Right lobe of liver (tissue), 6 donors: ENCODE measurements around the gene GJA10. TPM values are rescaled to one million over a fixed set of nuclear protein-coding genes. Genes with fewer than 3 reads are reported as not detected.

Experiments used
- ATAC-seq, 4 donors: fragments of 200-7000 bp; cut with Tn5 transposase; one replicate each; pipeline ENCODE4 v1.9.1; 2020; ENCODE audit warnings: mild to moderate bottlenecking in 4 of 4, moderate library complexity in 4 of 4
- DNase-seq, 3 donors: peaks; one replicate each; pipeline ENCODE4 v3.0.0-alpha.2; 2020
- H3K27ac ChIP-seq, 3 donors: fragments of 200-600 bp; one replicate each; pipeline ENCODE4 v1.8.0; 2022
- H3K27me3 ChIP-seq, 2 donors: fragments of 200-600 bp; one replicate each; pipeline ENCODE4 v1.8.0; 2022
- H3K36me3 ChIP-seq, 4 donors: fragments of 200-600 bp; sonication (generic) in 1 of 4; one replicate each; pipeline versions ENCODE4 v1.5.1 to v1.8.0; 2017 to 2022; ENCODE audit warnings: control low read depth in 1 of 4
- H3K4me1 ChIP-seq, 4 donors: fragments of 200-600 bp; sonication (generic) in 1 of 4; one replicate each; pipeline versions ENCODE4 v1.5.1 to v1.8.0; 2017 to 2022; ENCODE audit warnings: control low read depth in 1 of 4
- H3K4me3 ChIP-seq, 3 donors: fragments of 200-600 bp; one replicate each; pipeline ENCODE4 v1.8.0; 2022
- H3K9me3 ChIP-seq, 4 donors: fragments of 200-600 bp; sonication (generic) in 1 of 4; one replicate each; pipeline versions ENCODE4 v1.5.1 to v1.8.0; 2017 to 2022; ENCODE audit warnings: control low read depth in 1 of 4
- POLR2A ChIP-seq: fragments of 450-650 bp; IDR thresholded peaks from one replicate; pipeline ENCODE4 v1.6.1; 2017; ENCODE audit warnings: antibody characterized with exemption, mild to moderate bottlenecking
- WGBS: methylation state at CpG from one replicate; pipeline ENCODE4 v1.1.6; 2018; ENCODE audit warnings: low coverage, low lambda C conversion rate; ENCODE audit not compliant: insufficient coverage; ENCODE audit errors: missing lambda C conversion rate; 5-methylcytosine and 5-hydroxymethylcytosine counted together
- intact Hi-C, 2 donors: fragments of 100-400 bp; cut with DNase I; formaldehyde crosslinking; loops; one replicate each; pipeline versions ENCODE4 v1.11.2 to v1.14.1; 2022
- total RNA-seq, 6 experiments: library from RNA; depleted of rRNA in 2 of 6; stranded (reverse); fragments of >200 nt in 2 of 6; fragmentation: NEBNext Ultra II Directional in 3 of 6; extraction: Animal tissue kit (Norgen Biotek cat#: 25700) in 3 of 6; gene quantifications; one replicate each; pipeline versions ENCODE4 v1.1.0 to v1.2.4, GENCODE V29; 2016 to 2023
- TF ChIP-seq, protein P1 (sequence below), 4 donors: fragments of 200-600 bp in 3 of 4; fragments of 450-650 bp in 1 of 4; IDR thresholded peaks; one replicate each; pipeline versions ENCODE4 v1.5.1 to v1.8.0; 2016 to 2022; ENCODE audit warnings: antibody characterized with exemption in 4 of 4, mild to moderate bottlenecking in 2 of 4
- donor health status: DM: no; HTN: yes; CAD: no.
- donor health status: DM: no; HTN: no; CAD: no.
- donor health status: DM: no; HTN: no; CAD: no.
- donor health status: DM: no; HTN: yes; CAD: no.
- donor health status: DM: no; HTN: yes; CAD: no.

Gene GJA10
- total RNA-seq, 6 experiments from 2014 or later, result not detected

DNA sequence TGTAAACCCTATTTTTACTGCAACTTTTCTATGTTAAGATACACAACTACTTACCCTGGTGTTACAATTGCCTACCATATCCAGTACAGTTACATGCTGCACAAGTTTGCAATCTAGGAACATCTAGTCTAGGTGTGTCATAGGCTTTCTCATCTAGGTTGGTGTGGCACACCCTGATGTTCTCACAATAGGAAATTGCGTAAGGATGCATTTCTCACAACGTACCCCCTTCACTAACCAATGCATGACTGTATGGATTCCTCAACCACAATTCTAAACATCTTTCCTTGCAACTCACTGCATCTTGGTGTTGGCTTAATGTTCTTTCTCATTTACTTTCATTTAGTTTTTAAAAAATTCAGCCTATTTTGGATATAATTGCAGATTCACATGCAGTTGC, 31.6 kb downstream of the GJA10 start:
- WGBS, result 60% methylated on average over 2 of the region's 2 CpGs
- no peaks in the 10 kb centered on the region for H3K9me3 ChIP-seq
- H3K4me1 ChIP-seq, result no peaks in the 10 kb centered on the region
- no peak for DNase-seq
- TF ChIP-seq POLR2A, result no peak
- TF ChIP-seq, protein P1, sequence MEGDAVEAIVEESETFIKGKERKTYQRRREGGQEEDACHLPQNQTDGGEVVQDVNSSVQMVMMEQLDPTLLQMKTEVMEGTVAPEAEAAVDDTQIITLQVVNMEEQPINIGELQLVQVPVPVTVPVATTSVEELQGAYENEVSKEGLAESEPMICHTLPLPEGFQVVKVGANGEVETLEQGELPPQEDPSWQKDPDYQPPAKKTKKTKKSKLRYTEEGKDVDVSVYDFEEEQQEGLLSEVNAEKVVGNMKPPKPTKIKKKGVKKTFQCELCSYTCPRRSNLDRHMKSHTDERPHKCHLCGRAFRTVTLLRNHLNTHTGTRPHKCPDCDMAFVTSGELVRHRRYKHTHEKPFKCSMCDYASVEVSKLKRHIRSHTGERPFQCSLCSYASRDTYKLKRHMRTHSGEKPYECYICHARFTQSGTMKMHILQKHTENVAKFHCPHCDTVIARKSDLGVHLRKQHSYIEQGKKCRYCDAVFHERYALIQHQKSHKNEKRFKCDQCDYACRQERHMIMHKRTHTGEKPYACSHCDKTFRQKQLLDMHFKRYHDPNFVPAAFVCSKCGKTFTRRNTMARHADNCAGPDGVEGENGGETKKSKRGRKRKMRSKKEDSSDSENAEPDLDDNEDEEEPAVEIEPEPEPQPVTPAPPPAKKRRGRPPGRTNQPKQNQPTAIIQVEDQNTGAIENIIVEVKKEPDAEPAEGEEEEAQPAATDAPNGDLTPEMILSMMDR (IDR thresholded peaks at IDR 0.05), result no peak
- ATAC-seq, result no peak
- intact Hi-C loops, result no loop called here
- no peaks in the 10 kb centered on the region for H3K27me3 ChIP-seq
- no peak overlapping the region for H3K27ac ChIP-seq
- H3K4me3 ChIP-seq, result no peak overlapping the region
- H3K36me3 ChIP-seq, result no peaks in the 10 kb centered on the region

DNA sequence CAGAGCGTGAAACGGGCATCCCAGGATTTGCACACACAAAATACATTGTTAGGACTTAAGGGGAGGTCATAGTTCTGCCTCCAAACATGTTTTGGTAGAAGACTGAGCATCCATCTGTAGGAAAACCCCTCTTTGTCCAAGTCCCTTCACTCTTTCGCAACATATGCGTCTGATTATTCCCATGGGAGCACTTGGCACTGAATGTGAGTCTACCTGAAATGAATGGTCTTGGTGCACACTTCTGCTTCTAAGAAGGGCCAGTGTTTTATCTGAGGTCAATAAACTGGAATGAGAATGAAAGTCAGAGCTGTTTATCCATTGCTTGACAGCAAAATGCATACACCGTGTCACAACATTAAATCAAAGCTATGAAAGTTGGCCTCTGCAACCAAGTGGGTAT, 33.0 kb downstream of the GJA10 start:
- Histone ChIP-seq H3K27ac (no peak overlapping the region), H3K4me3 (no peak overlapping the region), H3K36me3 (no peaks in the 10 kb centered on the region), H3K4me1 (no peaks in the 10 kb centered on the region), H3K27me3 (no peaks in the 10 kb centered on the region), H3K9me3 (no peaks in the 10 kb centered on the region)
- 78% methylated on average over 3 of the region's 5 CpGs for WGBS
- intact Hi-C loops, result no loop called here
- TF ChIP-seq, protein P1 (IDR thresholded peaks at IDR 0.05), result no peak
- no peak for TF ChIP-seq POLR2A
- ATAC-seq (no peak), DNase-seq (no peak)

DNA sequence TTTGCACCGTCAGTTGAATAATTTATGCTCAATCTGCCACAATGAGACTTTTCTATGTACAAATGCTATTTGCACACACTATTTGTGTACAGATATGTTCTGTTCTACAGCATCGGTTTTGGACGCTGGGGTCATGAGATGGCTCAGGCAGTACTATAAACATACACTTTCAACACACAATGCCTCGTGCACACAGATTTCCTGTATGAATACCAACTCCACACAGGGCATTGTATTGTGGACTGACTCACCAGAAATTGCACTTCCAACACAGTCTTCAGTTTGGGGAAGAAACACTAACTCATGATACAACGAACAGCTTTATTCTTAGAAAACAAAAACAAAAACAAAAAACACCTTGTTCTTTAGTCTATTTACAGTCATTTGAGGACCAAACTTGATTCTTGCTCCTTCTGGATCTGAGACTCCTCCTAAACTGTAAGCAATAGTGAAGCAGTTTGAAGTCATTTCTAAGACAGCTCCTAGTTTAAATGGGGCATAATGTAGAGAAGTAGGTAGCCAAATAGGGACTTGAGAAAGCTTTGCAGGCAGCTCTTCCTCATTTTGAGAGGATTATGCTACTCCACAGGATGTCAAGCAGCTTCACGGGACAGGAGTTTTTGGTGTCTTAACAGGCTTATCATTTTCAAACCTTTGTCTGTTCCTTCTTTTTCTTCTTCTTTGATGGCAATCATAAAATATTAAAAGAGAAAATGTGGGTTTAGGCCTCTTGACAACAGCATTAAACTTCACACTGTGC, 33.7 kb downstream of the GJA10 start:
- Histone ChIP-seq H3K27ac (no peak overlapping the region), H3K27me3 (no peaks in the 10 kb centered on the region), H3K4me3 (no peak overlapping the region), H3K36me3 (no peaks in the 10 kb centered on the region), H3K9me3 (no peaks in the 10 kb centered on the region), H3K4me1 (no peaks in the 10 kb centered on the region)
- ATAC-seq, result no peak
- intact Hi-C loops, result no loop called here
- 56% methylated on average over 6 of the region's 6 CpGs for WGBS
- no peak for TF ChIP-seq POLR2A
- TF ChIP-seq, protein P1 (IDR thresholded peaks at IDR 0.05), result no peak
- DNase-seq, result no peak

DNA sequence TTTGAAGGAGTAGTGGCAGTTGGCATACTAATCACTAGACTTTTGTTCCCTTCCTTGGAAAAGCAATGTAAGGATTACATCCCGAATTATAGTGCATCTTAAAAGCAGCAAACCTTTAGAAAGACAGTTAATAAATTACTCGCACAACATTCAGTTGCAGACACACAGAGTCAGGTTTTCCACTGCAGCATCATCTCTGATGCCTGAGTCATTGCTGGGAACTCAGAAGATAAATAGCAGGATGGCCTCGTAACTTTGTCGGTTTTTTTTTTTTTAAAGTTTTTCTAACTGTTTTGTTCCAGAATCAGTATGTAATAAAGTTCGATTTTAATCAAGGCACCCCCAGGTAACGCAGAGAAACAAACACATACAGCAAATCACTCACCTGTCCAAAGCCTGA, 34.3 kb downstream of the GJA10 start:
- DNase-seq, result no peak
- H3K4me3 ChIP-seq, result no peak overlapping the region
- H3K27ac ChIP-seq, result no peak overlapping the region
- no peaks in the 10 kb centered on the region for H3K9me3 ChIP-seq
- no peaks in the 10 kb centered on the region for H3K27me3 ChIP-seq
- no peak for ATAC-seq
- TF ChIP-seq, protein P1 (IDR thresholded peaks at IDR 0.05), result no peak
- no peak for TF ChIP-seq POLR2A
- H3K36me3 ChIP-seq, result no peaks in the 10 kb centered on the region
- intact Hi-C loops, result no loop called here
- 81% methylated on average over 6 of the region's 6 CpGs for WGBS
- no peaks in the 10 kb centered on the region for H3K4me1 ChIP-seq
